Measurements from ENCODE around the gene CRYBG3.
"Not testable (repeated sequence)": the region's sequence is repeated elsewhere in the genome, so short reads cannot be mapped to it uniquely, and the experiment has no call there.

Gene CRYBG3

GRCh38 chr3:97896547-97896946 lies 74.7 kb downstream of the CRYBG3 start:
- no peak for DNase-seq (ENCODE audit: low read depth)

- DNase-seq (ENCODE audit: low read depth), result no peak
Measured at GRCh38 chr3:97899331-97899730, 77.5 kb downstream of the CRYBG3 start.

- DNase-seq (ENCODE audit: low read depth), result no peak
Measured at GRCh38 chr3:97901313-97902248, 79.8 kb downstream of the CRYBG3 start.

- not testable (repeated sequence) for DNase-seq (ENCODE audit: low read depth)
Measured at GRCh38 chr3:97909830-97910229, 88.0 kb downstream of the CRYBG3 start.

GRCh38 chr3:97910236-97910831 lies 88.5 kb downstream of the CRYBG3 start:
- not testable (repeated sequence) for DNase-seq (ENCODE audit: low read depth)

GRCh38 chr3:97910931-97911351 lies 89.1 kb downstream of the CRYBG3 start:
- no peak for DNase-seq (ENCODE audit: low read depth)

- no peak for DNase-seq (ENCODE audit: low read depth)
Measured at GRCh38 chr3:97911459-97911858, 89.6 kb downstream of the CRYBG3 start.

GRCh38 chr3:97914388-97914787 lies 92.6 kb downstream of the CRYBG3 start:
- DNase-seq (ENCODE audit: low read depth), result no peak

- DNase-seq (ENCODE audit: low read depth), result no peak
Measured at GRCh38 chr3:97916576-97916975, 94.8 kb downstream of the CRYBG3 start.

GRCh38 chr3:97917813-97918536 lies 96.2 kb downstream of the CRYBG3 start:
- DNase-seq (ENCODE audit: low read depth), result no peak

- DNase-seq (ENCODE audit: low read depth), result no peak
Measured at GRCh38 chr3:97927704-97928103, 105.9 kb downstream of the CRYBG3 start.

GRCh38 chr3:97928986-97929385 lies 107.2 kb downstream of the CRYBG3 start:
- DNase-seq (ENCODE audit: low read depth), result no peak

- no peak for DNase-seq (ENCODE audit: low read depth)
Measured at GRCh38 chr3:97930018-97930417, 108.2 kb downstream of the CRYBG3 start.

- DNase-seq (ENCODE audit: low read depth), result no peak
Measured at GRCh38 chr3:97931218-97931617, 109.4 kb downstream of the CRYBG3 start.

GRCh38 chr3:97932387-97932801 lies 110.6 kb downstream of the CRYBG3 start:
- DNase-seq (ENCODE audit: low read depth), result no peak

- no peak for DNase-seq (ENCODE audit: low read depth)
Measured at GRCh38 chr3:97934980-97935695, 113.3 kb downstream of the CRYBG3 start.

GRCh38 chr3:97935842-97936241 lies 114.0 kb downstream of the CRYBG3 start:
- DNase-seq (ENCODE audit: low read depth), result no peak

GRCh38 chr3:97937205-97937604 lies 115.4 kb downstream of the CRYBG3 start:
- DNase-seq (ENCODE audit: low read depth), result no peak

GRCh38 chr3:97938444-97938843 lies 116.6 kb downstream of the CRYBG3 start:
- no peak for DNase-seq (ENCODE audit: low read depth)

GRCh38 chr3:97939401-97939800 lies 117.6 kb downstream of the CRYBG3 start:
- no peak for DNase-seq (ENCODE audit: low read depth)

- DNase-seq (ENCODE audit: low read depth), result no peak
Measured at GRCh38 chr3:97940034-97940433, 118.2 kb downstream of the CRYBG3 start.
